ENCODE data around the gene CPA1. TPM values are rescaled to one million over a fixed set of nuclear protein-coding genes. Genes with fewer than 3 reads are reported as not detected.
A peak's percentile ranks its signal among the peaks of the same experiment; 100 is the strongest.

CPA1 gene
- total RNA-seq, 1 donor from 2014 or later, result not detected

- H3K27ac Mint-ChIP-seq (ENCODE audit: unreplicated experiment), result peak overlapping the region; percentile 92
- DNase-seq (ENCODE audit: low spot score), result no peak
- H3K4me1 Mint-ChIP-seq (ENCODE audit: unreplicated experiment), result peaks cover 47% of the 10 kb centered on the region
Observed at GRCh38 chr7:130393101-130393561, 12.8 kb downstream of the CPA1 start.

GRCh38 chr7:130393841-130394411 lies 13.6 kb downstream of the CPA1 start:
- no peak for TF ChIP-seq CTCF (IDR thresholded peaks at IDR 0.05; ENCODE audit: unreplicated experiment)
- Mint-ChIP-seq H3K27ac (ENCODE audit: unreplicated experiment) (peak overlapping the region; percentile 92), H3K4me3 (ENCODE audit: unreplicated experiment) (no peak overlapping the region), H3K27me3 (ENCODE audit: unreplicated experiment) (peaks cover 2% of the 10 kb centered on the region), H3K4me1 (ENCODE audit: unreplicated experiment) (peaks cover 55% of the 10 kb centered on the region), H3K36me3 (ENCODE audit: low read depth, unreplicated experiment) (no peaks in the 10 kb centered on the region), H3K9me3 (ENCODE audit: unreplicated experiment) (no peaks in the 10 kb centered on the region)
- DNase-seq (ENCODE audit: low spot score), result peak; percentile 42

More at GRCh38 chr7:130393101-130393561, 12.8 kb downstream of the CPA1 start:
- H3K9me3 Mint-ChIP-seq (ENCODE audit: unreplicated experiment), result no peaks in the 10 kb centered on the region
- H3K36me3 Mint-ChIP-seq (ENCODE audit: low read depth, unreplicated experiment), result peaks cover 3% of the 10 kb centered on the region
- H3K27me3 Mint-ChIP-seq (ENCODE audit: unreplicated experiment), result peaks cover 2% of the 10 kb centered on the region
- no peak for TF ChIP-seq CTCF (IDR thresholded peaks at IDR 0.05; ENCODE audit: unreplicated experiment)
- H3K4me3 Mint-ChIP-seq (ENCODE audit: unreplicated experiment), result no peak overlapping the region

- H3K27me3 Mint-ChIP-seq (ENCODE audit: unreplicated experiment), result peaks cover 4% of the 10 kb centered on the region
- no peaks in the 10 kb centered on the region for H3K36me3 Mint-ChIP-seq (ENCODE audit: low read depth, unreplicated experiment)
- H3K4me3 Mint-ChIP-seq (ENCODE audit: unreplicated experiment), result no peak overlapping the region
- H3K4me1 Mint-ChIP-seq (ENCODE audit: unreplicated experiment), result peaks cover 58% of the 10 kb centered on the region
- H3K27ac Mint-ChIP-seq (ENCODE audit: unreplicated experiment), result peak overlapping the region; percentile 92
- H3K9me3 Mint-ChIP-seq (ENCODE audit: unreplicated experiment), result no peaks in the 10 kb centered on the region
- DNase-seq (ENCODE audit: low spot score), result no peak
- TF ChIP-seq CTCF (IDR thresholded peaks at IDR 0.05; ENCODE audit: unreplicated experiment), result no peak
Observed at GRCh38 chr7:130394421-130395195, 14.3 kb downstream of the CPA1 start.

- no peak for DNase-seq (ENCODE audit: low spot score)
- Mint-ChIP-seq H3K27ac (ENCODE audit: unreplicated experiment) (peak overlapping the region; percentile 65), H3K27me3 (ENCODE audit: unreplicated experiment) (peaks cover 4% of the 10 kb centered on the region), H3K4me3 (ENCODE audit: unreplicated experiment) (no peak overlapping the region), H3K4me1 (ENCODE audit: unreplicated experiment) (peaks cover 58% of the 10 kb centered on the region), H3K36me3 (ENCODE audit: low read depth, unreplicated experiment) (no peaks in the 10 kb centered on the region), H3K9me3 (ENCODE audit: unreplicated experiment) (no peaks in the 10 kb centered on the region)
- TF ChIP-seq CTCF (IDR thresholded peaks at IDR 0.05; ENCODE audit: unreplicated experiment), result no peak
Observed at GRCh38 chr7:130395421-130395820, 15.1 kb downstream of the CPA1 start.

GRCh38 chr7:130396109-130396508 lies 15.8 kb downstream of the CPA1 start:
- Mint-ChIP-seq H3K4me3 (ENCODE audit: unreplicated experiment) (no peak overlapping the region), H3K27me3 (ENCODE audit: unreplicated experiment) (peaks cover 4% of the 10 kb centered on the region), H3K4me1 (ENCODE audit: unreplicated experiment) (peaks cover 58% of the 10 kb centered on the region), H3K27ac (ENCODE audit: unreplicated experiment) (peak overlapping the region; percentile 82), H3K36me3 (ENCODE audit: low read depth, unreplicated experiment) (no peaks in the 10 kb centered on the region), H3K9me3 (ENCODE audit: unreplicated experiment) (no peaks in the 10 kb centered on the region)
- no peak for TF ChIP-seq CTCF (IDR thresholded peaks at IDR 0.05; ENCODE audit: unreplicated experiment)
- no peak for DNase-seq (ENCODE audit: low spot score)
